ENCODE results near the gene CPLANE2.

The CPLANE2 gene

GRCh38 chr1:16236511-16237342, at the start of gene CPLANE2:
Gene CPLANE2 (minus strand): TSS chr1:16237183. CDS start chr1:16236742, 441 bp downstream.
- TF ChIP-seq CTCF (conservative IDR thresholded peaks at IDR 0.05; ENCODE audit: control insufficient read depth, insufficient read depth, low read depth, low read length), result no peak
- H3K4me3 ChIP-seq (ENCODE audit: control insufficient read depth, low read depth, low read length), result peak within 1 kb of the TSS; percentile 65
- peak; percentile 82 for DNase-seq (ENCODE audit: low read depth)

GRCh38 chr1:16286122-16286521, 49.1 kb upstream of the CPLANE2 start:
- TF ChIP-seq CTCF (conservative IDR thresholded peaks at IDR 0.05; ENCODE audit: control insufficient read depth, insufficient read depth, low read depth, low read length), result no peak
- no peak for DNase-seq (ENCODE audit: low read depth)
- H3K4me3 ChIP-seq (ENCODE audit: control insufficient read depth, low read depth, low read length), result no peak overlapping the region

GRCh38 chr1:16281765-16282164, 44.8 kb upstream of the CPLANE2 start:
- no peak overlapping the region for H3K4me3 ChIP-seq (ENCODE audit: control insufficient read depth, low read depth, low read length)
- DNase-seq (ENCODE audit: low read depth), result no peak
- no peak for TF ChIP-seq CTCF (conservative IDR thresholded peaks at IDR 0.05; ENCODE audit: control insufficient read depth, insufficient read depth, low read depth, low read length)

GRCh38 chr1:16279186-16279585, 42.2 kb upstream of the CPLANE2 start:
- no peak overlapping the region for H3K4me3 ChIP-seq (ENCODE audit: control insufficient read depth, low read depth, low read length)
- no peak for DNase-seq (ENCODE audit: low read depth)
- no peak for TF ChIP-seq CTCF (conservative IDR thresholded peaks at IDR 0.05; ENCODE audit: control insufficient read depth, insufficient read depth, low read depth, low read length)

- DNase-seq (ENCODE audit: low read depth), result no peak
- TF ChIP-seq CTCF (conservative IDR thresholded peaks at IDR 0.05; ENCODE audit: control insufficient read depth, insufficient read depth, low read depth, low read length), result no peak
- no peak overlapping the region for H3K4me3 ChIP-seq (ENCODE audit: control insufficient read depth, low read depth, low read length)
Observed at GRCh38 chr1:16276302-16277030, 39.5 kb upstream of the CPLANE2 start.

GRCh38 chr1:16275591-16275990, 38.6 kb upstream of the CPLANE2 start:
- H3K4me3 ChIP-seq (ENCODE audit: control insufficient read depth, low read depth, low read length), result no peak overlapping the region
- DNase-seq (ENCODE audit: low read depth), result no peak
- TF ChIP-seq CTCF (conservative IDR thresholded peaks at IDR 0.05; ENCODE audit: control insufficient read depth, insufficient read depth, low read depth, low read length), result no peak
